ENCODE results near the gene STIP1. TPM values are rescaled to one million over a fixed set of nuclear protein-coding genes. Genes with fewer than 3 reads are reported as not detected.

Gene STIP1
- total RNA-seq, 1 donor from 2014 or later, result 125 TPM

GRCh38 chr11:64222651-64223000 lies 36.7 kb downstream of the STIP1 start:
- Histone ChIP-seq H3K27ac (no peak overlapping the region), H3K4me1 (peaks cover 21% of the 10 kb centered on the region), H3K36me3 (peaks cover 46% of the 10 kb centered on the region), H3K9me3 (no peaks in the 10 kb centered on the region), H3K4me3 (no peak overlapping the region), H3K27me3 (ENCODE audit: low read depth) (no peaks in the 10 kb centered on the region)
- TF ChIP-seq, protein P1, sequence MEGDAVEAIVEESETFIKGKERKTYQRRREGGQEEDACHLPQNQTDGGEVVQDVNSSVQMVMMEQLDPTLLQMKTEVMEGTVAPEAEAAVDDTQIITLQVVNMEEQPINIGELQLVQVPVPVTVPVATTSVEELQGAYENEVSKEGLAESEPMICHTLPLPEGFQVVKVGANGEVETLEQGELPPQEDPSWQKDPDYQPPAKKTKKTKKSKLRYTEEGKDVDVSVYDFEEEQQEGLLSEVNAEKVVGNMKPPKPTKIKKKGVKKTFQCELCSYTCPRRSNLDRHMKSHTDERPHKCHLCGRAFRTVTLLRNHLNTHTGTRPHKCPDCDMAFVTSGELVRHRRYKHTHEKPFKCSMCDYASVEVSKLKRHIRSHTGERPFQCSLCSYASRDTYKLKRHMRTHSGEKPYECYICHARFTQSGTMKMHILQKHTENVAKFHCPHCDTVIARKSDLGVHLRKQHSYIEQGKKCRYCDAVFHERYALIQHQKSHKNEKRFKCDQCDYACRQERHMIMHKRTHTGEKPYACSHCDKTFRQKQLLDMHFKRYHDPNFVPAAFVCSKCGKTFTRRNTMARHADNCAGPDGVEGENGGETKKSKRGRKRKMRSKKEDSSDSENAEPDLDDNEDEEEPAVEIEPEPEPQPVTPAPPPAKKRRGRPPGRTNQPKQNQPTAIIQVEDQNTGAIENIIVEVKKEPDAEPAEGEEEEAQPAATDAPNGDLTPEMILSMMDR (IDR thresholded peaks at IDR 0.05), result no peak
- intact Hi-C loops (cut with DNase I), result no loop called here
- no peak for ATAC-seq
- no peak for DNase-seq

DNA sequence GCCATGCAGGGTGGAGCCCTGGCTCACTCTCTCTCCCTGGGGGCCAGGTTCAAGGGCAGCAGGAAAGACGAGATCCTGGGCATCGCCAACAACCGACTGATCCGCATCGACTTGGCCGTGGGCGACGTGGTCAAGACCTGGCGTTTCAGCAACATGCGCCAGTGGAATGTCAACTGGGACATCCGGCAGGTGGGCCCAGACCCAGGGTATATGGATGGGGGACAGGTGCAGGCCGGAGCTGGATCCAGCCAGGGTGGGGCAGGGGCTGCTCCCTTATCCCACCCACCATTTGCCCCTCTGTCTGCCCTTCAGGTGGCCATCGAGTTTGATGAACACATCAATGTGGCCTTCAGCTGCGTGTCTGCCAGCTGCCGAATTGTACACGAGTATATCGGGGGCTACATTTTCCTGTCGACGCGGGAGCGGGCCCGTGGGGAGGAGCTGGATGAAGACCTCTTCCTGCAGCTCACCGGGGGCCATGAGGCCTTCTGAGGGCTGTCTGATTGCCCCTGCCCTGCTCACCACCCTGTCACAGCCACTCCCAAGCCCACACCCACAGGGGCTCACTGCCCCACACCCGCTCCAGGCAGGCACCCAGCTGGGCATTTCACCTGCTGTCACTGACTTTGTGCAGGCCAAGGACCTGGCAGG lies 37.2 kb downstream of the STIP1 start:
- TF ChIP-seq, protein P1 (IDR thresholded peaks at IDR 0.05), result no peak
- H3K4me3 ChIP-seq, result no peak overlapping the region
- peaks cover 24% of the 10 kb centered on the region for H3K4me1 ChIP-seq
- DNase-seq, result no peak
- no peaks in the 10 kb centered on the region for H3K9me3 ChIP-seq
- peaks cover 43% of the 10 kb centered on the region for H3K36me3 ChIP-seq
- intact Hi-C loops (cut with DNase I), result no loop called here
- no peak for ATAC-seq
- no peak overlapping the region for H3K27ac ChIP-seq
- no peaks in the 10 kb centered on the region for H3K27me3 ChIP-seq (ENCODE audit: low read depth)

DNA sequence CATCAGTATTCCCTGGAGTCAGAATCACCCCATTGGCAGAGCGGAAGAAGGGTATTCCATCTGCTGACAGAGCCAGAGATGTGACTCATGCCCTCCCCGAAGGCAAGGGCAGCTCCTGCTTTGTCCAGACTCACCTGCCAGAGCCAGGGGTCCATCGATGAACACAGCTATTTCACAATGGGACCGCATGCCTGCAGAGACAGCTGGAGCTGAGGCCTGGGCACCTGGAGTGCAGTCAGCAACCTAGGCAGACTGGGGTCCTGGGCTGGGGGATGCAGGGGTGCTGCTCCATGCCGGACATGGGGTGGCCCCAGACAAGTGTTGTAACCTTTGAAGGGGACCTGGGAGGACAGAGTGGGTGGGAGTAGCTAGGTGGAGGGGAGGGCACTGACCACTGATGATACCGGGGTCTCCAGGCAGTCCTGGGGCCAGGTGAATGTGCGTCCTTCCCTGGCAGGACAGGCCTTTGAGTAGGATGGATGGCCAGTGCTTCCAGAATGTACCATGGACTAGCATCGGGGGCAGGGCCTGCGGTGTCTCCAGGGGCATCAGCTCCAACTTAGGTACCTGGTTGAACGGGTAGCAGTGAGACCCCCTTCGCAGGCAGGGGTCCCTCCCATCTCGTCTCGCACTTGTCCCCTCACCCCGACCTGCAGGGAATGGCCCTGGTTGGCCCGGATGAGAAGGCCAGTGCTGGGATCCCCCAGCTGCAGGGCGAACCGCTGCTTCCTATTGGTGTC lies 38.4 kb downstream of the STIP1 start:
- Histone ChIP-seq H3K4me3 (no peak overlapping the region), H3K27ac (no peak overlapping the region), H3K9me3 (no peaks in the 10 kb centered on the region), H3K36me3 (peaks cover 34% of the 10 kb centered on the region), H3K27me3 (ENCODE audit: low read depth) (no peaks in the 10 kb centered on the region), H3K4me1 (peaks cover 29% of the 10 kb centered on the region)
- ATAC-seq (no peak), DNase-seq (no peak)
- intact Hi-C loops (cut with DNase I), result no loop called here
- TF ChIP-seq, protein P1 (IDR thresholded peaks at IDR 0.05), result no peak

GRCh38 chr11:64224891-64225607 lies 39.1 kb downstream of the STIP1 start:
- peak in 1 of 2 donors; percentile 0 for ATAC-seq
- Histone ChIP-seq H3K27ac (peak overlapping the region; percentile 96), H3K4me3 (peak overlapping the region; percentile 97), H3K9me3 (no peaks in the 10 kb centered on the region), H3K36me3 (peaks cover 27% of the 10 kb centered on the region), H3K4me1 (peaks cover 36% of the 10 kb centered on the region), H3K27me3 (ENCODE audit: low read depth) (no peaks in the 10 kb centered on the region)
- DNase-seq, result no peak
- TF ChIP-seq, protein P1 (IDR thresholded peaks at IDR 0.05), result no peak
- intact Hi-C loops (cut with DNase I), result no loop called here

DNA sequence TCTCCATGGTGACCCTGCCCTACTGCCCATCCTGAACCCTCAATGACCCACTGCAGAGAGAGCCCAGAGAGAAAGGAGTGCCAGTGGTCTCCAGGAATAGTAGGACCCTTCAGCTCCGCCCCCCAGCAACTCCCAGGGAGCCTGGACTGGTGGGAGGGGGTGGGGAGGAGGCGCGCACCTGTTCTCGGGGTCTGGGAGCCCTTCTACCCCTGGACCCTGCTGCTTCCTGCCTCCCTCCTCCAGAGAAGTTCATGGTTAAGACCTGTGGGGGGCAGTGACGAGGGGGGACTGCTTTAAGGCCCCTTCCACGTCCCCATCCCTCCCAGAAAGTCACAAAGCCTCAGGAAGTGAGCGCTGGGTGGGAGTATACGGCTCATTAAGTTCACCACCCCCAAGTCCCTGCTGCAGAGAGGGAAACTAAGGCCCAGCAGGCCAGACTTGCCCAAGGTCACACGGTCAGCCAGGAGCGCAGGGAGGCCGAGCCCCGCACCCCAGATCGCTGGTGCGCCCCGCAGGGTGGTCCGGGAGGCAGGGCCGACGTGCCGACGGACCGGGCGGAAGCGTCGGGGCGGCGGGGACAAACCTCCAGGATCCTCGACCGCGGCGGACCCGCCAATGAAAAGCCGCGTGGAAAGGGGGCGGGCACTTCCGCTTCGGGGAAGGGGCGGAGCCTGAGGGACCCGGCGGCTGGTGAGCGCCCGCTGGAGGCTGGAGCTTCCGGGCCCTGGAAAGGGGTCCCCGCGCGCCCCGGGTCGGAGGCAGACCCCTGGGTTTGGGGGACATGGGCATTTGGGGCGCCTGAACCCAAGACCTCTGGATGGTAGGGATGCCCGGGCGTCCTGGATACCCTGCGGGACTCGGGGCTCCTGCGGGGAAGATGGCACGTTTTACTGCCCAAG lies 39.9 kb downstream of the STIP1 start, which contains the start of the genes NUDT22 and TRPT1:
Gene NUDT22 (plus strand): TSS at position 667 of the 899 bp plus-strand sequence. CDS start 379 bp downstream, outside the sequence.
Gene TRPT1 (minus strand): TSS at position 579 of the 899 bp plus-strand sequence. CDS start 326 bp downstream, at position 253.
- Histone ChIP-seq H3K4me1 (peaks cover 37% of the 10 kb centered on the region), H3K9me3 (no peaks in the 10 kb centered on the region)
- intact Hi-C loops (cut with DNase I), result no loop called here

More for the DNA sequence above, 39.9 kb downstream of the STIP1 start, which contains the start of the genes NUDT22 and TRPT1:
- Histone ChIP-seq H3K27me3 (ENCODE audit: low read depth) (no peaks in the 10 kb centered on the region), H3K36me3 (peaks cover 18% of the 10 kb centered on the region), H3K27ac (peak within 1 kb of the TSS; percentile 96), H3K4me3 (peak within 1 kb of the TSS; percentile 97)
- TF ChIP-seq, protein P1 (IDR thresholded peaks at IDR 0.05), result no peak
- peak; percentile 92 for DNase-seq
- peak; percentile 90 to 92 for ATAC-seq
